Measurements from ENCODE around the gene IQCN. TPM values are rescaled to one million over a fixed set of nuclear protein-coding genes. Genes with fewer than 3 reads are reported as not detected.
A peak's percentile ranks its signal among the peaks of the same experiment; 100 is the strongest.

Gene IQCN
- total and polyA plus RNA-seq, 10 of the 15 experiments (the other 5 are each of a cell fraction or from before 2014, with no cell fraction given): 0.01 to 0.54 (median 0.23) TPM; not detected in 3

GRCh38 chr19:18322759-18323460 lies 48.7 kb upstream of the IQCN start, which contains the start of gene LSM4 (continued):
- 0 out of 2 replicates have a peak, but pooled peaks have one; percentile 33 for TF ChIP-seq MEF2A (IDR thresholded peaks at IDR 0.05; ENCODE audit: insufficient read depth, low read depth, low read length)
- no peak for TF ChIP-seq EGR1 (IDR thresholded peaks at IDR 0.05; ENCODE audit: borderline replicate concordance in 1 of 2, low read depth in 2 of 2, low read length in 2 of 2)
- peak; percentile 73; the same call in 1 of the 2 replicates for TF ChIP-seq BACH1 (IDR thresholded peaks at IDR 0.05; ENCODE audit: borderline replicate concordance)
- TF ChIP-seq CREB1 (IDR thresholded peaks at IDR 0.05; ENCODE audit: low read depth): peak; percentile 77
- TF ChIP-seq CBX3 (IDR thresholded peaks at IDR 0.05; ENCODE audit: borderline replicate concordance, low read depth): no peak
- TF ChIP-seq ZNF592 (IDR thresholded peaks at IDR 0.05): no peak
- TF ChIP-seq NR2F1 (conservative IDR thresholded peaks at IDR 0.05): no peak; the same call in 1 of the 2 replicates
- TF ChIP-seq FOXM1 (IDR thresholded peaks at IDR 0.05; ENCODE audit: low read depth, low read length): no peak
- TF ChIP-seq PAX5 (IDR thresholded peaks at IDR 0.05; ENCODE audit: borderline replicate concordance, low read depth, low read length): no peak
- TF ChIP-seq ZBTB4 (CRISPR knock-in tag; IDR thresholded peaks at IDR 0.05): no peak
- peak; percentile 95 for TF ChIP-seq NKRF (conservative IDR thresholded peaks at IDR 0.05)
- no peak for TF ChIP-seq SIX5 (IDR thresholded peaks at IDR 0.05; ENCODE audit: low read depth, low read length, severe bottlenecking)
- TF ChIP-seq NFYA (IDR thresholded peaks at IDR 0.05; ENCODE audit: borderline replicate concordance, low read depth, low read length): no peak
- TF ChIP-seq IKZF2 (IDR thresholded peaks at IDR 0.05): no peak
- no peak; the same call in 1 of the 2 replicates for TF ChIP-seq ZBTB40 (IDR thresholded peaks at IDR 0.05; ENCODE audit: borderline replicate concordance)
